ENCODE results near the gene PARD6B.
"Not testable (repeated sequence)": the region's sequence is repeated elsewhere in the genome, so short reads cannot be mapped to it uniquely, and the experiment has no call there.

The PARD6B gene

GRCh38 chr20:50703651-50704438 is 27.5 kb upstream of the PARD6B start:
- DNase-seq, result not testable (repeated sequence)

DNA sequence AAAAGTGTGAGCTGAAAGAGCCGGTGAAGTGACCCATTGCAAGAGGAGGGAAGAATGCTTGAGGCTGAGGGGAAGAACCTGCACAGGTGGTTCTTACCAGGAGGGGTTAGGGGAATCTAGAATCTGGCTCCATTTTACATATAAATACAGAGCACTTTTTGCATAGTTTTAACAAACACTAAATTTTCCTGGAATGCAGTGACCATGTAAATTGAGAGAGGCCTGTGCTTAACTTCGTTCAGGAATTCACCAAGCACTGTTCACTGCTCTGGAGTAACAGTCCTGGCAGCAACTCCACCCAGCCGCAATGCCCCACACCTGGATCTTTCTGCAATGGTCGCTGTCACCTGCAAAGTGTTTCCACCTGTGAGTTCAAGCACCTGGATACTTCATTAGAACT is 26.9 kb upstream of the PARD6B start:
- no peak for DNase-seq

GRCh38 chr20:50704971-50705370 is 26.4 kb upstream of the PARD6B start:
- DNase-seq, result no peak

DNA sequence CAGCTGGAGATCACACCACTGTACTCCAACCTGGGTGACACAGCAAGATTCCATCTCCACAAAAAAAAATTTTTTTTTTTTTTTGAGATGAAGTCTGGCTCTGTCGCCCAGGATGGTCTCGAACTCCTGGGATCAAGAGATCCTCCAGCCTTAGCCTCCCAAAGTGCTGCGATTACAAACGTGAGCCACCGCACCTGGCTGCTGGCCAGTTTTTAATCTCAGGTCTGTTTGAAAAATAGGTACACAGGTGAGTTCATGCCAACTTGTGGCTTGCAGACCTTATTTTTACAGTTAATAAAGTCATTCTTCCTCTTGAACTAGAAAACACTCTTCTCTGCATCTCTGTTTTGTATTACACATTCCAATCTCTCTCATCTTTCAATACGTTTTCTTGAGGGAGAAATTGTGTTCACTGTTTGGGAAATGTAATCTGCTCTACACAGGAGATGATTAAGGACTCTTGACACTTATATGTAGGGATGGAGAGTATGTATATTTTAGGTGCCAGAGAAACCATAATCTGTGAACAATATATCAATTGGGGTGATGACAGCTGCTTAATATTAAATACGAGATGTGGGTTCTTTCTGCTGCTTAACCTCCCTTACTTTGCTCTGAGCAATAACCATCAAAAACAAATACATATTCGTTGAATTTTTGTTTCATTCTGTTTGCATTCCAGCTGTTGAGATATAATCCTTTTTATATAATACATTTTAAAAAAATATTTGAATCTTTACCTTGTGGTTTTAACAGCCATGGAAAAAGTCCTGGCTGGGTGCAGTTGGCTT is 22.3 kb upstream of the PARD6B start:
- DNase-seq, result no peak

- DNase-seq, result no peak
Observed at GRCh38 chr20:50709636-50709973, 21.8 kb upstream of the PARD6B start.

DNA sequence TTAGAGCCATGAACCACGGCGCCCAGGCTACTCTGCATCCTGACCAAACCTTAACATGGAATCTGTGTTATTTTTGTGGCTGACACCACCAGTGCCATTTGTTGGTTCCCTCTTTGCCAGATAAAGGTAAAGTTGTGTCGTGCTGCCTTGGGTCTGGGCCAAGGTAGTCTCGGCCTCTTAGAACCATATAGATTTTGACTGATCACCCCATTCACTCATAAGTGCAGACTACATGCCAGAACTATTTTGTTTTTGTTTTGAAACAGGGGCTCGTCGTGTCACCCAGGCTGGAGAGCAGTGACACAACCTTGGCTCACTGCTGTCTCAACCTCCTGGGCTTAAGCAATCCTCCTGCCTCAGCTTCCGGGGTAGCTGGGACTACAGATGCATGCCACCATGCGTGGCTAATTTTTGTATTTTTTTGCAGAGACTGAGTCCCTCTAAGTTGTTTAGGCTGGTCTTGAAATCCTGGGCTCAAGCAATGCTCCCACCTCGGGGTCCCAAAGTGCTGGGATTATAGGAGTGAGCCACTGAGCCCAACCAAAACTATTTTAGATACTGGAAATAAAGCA is 20.8 kb upstream of the PARD6B start:
- DNase-seq, result no peak

DNA sequence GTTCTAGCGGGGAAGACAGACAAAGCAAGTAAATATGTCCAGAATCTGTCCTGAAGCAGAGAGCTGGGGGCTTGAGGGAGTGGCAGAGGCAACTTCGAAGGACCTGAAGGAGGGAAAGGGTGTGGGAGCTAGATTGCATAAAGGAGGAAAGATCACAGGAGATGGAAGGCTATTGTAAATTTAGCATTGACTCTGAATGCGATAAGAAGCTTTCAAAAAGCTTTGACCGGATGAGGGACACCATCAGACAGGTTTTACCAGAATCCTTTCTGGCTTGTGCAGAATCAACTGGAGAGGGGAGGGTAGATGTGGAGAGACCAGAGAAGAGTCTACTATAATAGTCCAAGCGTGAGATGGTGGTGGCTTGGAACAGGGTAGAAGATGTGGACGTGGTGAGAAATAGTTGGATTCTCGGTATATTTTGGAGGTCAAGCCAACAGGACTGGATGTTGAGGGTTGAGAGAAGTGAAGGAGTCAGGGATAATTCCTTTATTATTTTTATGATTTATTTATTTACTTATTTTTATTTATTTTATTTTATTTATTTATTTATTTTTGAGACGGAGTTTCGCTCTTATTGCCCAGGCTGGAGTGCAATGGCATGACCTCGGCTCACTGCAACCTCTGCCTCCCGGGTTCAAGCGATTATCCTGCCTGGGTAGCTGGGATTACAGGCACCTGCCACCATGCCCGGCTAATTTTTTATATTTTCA is 20.1 kb upstream of the PARD6B start:
- no peak for DNase-seq

DNA sequence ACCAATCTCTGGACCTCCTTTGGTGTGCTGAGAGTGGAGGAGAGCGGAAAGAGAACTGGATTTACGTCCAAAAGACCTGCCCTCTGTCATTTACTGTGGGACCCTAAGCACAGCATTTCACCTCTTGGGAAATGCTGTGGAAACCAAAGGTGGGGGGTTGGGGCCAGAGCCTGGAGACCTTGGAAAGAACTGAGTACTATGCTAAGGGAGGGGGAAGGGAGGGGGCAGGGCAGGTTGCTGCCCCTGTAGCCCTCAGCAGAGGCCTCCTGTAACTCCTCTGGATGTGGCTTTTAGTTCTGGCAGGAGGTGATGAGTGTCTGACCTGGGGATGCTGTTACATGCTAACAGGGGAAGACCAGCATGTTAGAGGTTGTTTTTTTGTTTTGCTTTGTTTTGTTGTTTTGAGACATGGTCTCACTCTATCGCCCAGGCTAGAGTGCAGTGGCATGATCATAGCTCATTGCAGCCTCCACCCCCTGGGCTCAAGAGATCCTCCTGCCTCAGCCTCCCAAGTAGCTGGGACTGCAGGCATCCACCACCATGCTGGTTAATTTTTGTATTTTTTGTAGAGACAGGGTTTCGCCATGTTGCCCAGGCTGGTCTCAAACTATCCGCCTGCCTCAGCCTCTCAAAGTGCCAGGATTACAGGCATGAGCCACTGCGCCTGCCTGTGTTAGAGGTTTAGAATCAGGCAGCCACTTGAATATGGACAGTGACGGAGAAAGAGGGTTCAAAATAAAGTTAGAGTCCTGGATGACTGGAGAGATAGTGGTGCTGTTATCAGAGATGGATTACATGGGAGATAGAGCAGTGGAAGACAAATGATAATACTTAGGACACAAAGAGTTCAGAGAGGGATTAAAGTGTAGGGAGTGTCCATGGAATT is 18.4 kb upstream of the PARD6B start:
- no peak for DNase-seq

DNA sequence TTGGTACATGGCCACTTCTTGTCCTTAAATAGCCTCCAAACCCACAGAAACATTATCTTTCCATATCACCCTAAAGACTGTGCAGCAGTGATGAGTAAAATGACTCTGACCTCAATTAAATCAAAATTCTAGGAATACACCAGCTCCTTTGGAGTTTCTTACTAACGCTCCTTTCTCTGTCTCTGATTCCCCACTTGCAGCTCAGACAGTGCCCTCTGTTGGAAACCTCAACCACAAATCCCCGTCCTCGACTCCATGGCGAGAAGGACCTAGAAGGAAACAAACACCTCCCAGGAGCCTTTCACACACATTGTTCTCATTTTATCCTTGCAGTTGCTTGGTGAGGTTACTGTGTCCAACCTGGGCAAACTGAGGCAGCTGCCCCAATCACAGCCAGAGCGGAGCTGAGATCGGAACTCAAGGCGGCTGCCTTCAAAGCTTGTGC is 17.7 kb upstream of the PARD6B start:
- DNase-seq, result no peak

GRCh38 chr20:50714426-50714825 is 17.0 kb upstream of the PARD6B start:
- not testable (repeated sequence) for DNase-seq

- no peak for DNase-seq
Observed at GRCh38 chr20:50715694-50716093, 15.7 kb upstream of the PARD6B start.

DNA sequence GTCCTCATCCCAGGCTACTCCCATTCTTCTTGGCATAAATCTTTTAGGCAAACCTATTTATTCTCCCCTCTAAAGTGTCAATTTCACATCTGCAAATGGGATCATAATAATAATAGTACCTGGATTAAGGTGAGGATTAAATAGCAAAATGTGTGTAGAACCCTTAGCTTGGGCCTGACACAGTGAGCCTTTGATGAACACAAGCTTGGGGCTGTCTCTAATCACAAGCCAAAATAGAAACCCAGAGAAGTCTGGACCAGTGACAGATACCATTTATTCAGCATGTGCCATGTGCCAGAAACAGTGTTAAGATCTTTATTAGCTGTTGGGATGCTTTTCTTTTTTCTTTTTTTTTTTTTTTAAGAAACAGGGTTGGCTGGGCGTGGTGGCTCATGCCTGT is 14.9 kb upstream of the PARD6B start:
- DNase-seq, result no peak

- DNase-seq, result no peak
Observed at GRCh38 chr20:50717312-50717711, 14.1 kb upstream of the PARD6B start.

- DNase-seq, result no peak
Observed at GRCh38 chr20:50717974-50718761, 13.2 kb upstream of the PARD6B start.

- no peak for DNase-seq
Observed at GRCh38 chr20:50719328-50719727, 12.1 kb upstream of the PARD6B start.

- no peak for DNase-seq
Observed at GRCh38 chr20:50720026-50720425, 11.4 kb upstream of the PARD6B start.

DNA sequence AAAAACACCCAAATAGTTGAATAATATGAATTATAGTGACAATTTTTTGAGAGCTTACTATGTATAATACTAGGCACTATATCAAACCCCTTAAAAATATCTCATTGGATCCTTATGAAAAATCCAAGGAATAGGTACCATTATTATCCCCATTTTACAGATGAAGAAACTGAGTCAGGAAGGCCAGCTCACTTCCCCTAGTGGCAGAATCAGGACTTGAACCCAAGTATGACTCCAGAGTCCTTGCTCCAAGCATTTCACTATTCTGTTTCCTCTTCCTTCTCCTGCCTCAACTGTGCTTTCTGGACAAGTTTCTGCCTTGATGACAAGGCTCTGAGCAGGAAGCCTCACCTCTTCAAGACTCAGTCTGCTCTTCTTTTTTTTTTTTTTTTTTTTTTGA is 10.8 kb upstream of the PARD6B start:
- DNase-seq, result no peak

DNA sequence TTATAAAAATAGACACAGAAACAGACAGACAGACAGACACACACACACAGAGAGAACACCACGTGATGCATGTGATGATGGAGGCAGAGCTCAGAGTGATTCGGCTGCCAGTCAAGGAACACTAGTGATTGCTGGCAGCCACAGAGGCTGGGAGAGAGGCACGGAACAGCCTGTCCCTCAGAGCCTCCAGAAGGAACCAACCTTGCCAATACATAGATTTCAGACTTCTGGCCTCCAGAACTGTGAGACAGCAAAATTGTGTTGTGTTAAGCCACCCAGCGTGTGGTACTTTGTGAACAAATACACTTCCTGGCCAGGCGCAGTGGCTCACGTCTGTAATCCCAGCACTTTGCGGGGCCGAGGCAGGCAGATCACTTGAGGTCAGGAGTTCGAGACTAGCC is 9.5 kb upstream of the PARD6B start:
- no peak for DNase-seq

- DNase-seq, result no peak
Observed at GRCh38 chr20:50722424-50723155, 8.8 kb upstream of the PARD6B start.

- no peak for DNase-seq
Observed at GRCh38 chr20:50723672-50724071, 7.7 kb upstream of the PARD6B start.
